PFSK-1 (cell line): ENCODE measurements around the gene PLEK.
A peak's percentile ranks its signal among the peaks of the same experiment; 100 is the strongest.

Experiments
- FOXP2 ChIP-seq: optimal IDR thresholded peaks from 2 replicates; pipeline ENCODE3; 2011; ENCODE audit warnings: borderline replicate concordance, control low read depth, inconsistent platforms; ENCODE audit not compliant: insufficient read depth; ENCODE audit errors: extremely low read length, extremely low read depth
- POLR2AphosphoS5 ChIP-seq: IDR thresholded peaks from 2 replicates; pipeline ENCODE4 v1.6.1; 2012; ENCODE audit warnings: low read depth, mild to moderate bottlenecking, control low read depth, low read length, moderate library complexity
- SIN3A ChIP-seq: IDR thresholded peaks from 2 replicates; pipeline ENCODE4 v1.6.1; 2012; ENCODE audit warnings: mild to moderate bottlenecking, low read length, moderate library complexity, borderline replicate concordance; ENCODE audit not compliant: insufficient read depth
- TAF1 ChIP-seq: IDR thresholded peaks from 2 replicates; pipeline ENCODE4 v1.6.1; 2012; ENCODE audit warnings: low read length, control low read depth, borderline replicate concordance; ENCODE audit not compliant: insufficient read depth
- TF ChIP-seq, protein P1 (sequence below), 2 experiments: IDR thresholded peaks; 2 replicates each; pipeline versions ENCODE4 v1.6.1 to v1.8.0; 2011 to 2012; ENCODE audit warnings: low read depth in 2 of 2, low read length in 2 of 2, control low read depth in 1 of 2, inconsistent platforms in 1 of 2, mild to moderate bottlenecking in 1 of 2, moderate library complexity in 1 of 2; ENCODE audit not compliant: insufficient read depth in 1 of 2

The PLEK gene

DNA sequence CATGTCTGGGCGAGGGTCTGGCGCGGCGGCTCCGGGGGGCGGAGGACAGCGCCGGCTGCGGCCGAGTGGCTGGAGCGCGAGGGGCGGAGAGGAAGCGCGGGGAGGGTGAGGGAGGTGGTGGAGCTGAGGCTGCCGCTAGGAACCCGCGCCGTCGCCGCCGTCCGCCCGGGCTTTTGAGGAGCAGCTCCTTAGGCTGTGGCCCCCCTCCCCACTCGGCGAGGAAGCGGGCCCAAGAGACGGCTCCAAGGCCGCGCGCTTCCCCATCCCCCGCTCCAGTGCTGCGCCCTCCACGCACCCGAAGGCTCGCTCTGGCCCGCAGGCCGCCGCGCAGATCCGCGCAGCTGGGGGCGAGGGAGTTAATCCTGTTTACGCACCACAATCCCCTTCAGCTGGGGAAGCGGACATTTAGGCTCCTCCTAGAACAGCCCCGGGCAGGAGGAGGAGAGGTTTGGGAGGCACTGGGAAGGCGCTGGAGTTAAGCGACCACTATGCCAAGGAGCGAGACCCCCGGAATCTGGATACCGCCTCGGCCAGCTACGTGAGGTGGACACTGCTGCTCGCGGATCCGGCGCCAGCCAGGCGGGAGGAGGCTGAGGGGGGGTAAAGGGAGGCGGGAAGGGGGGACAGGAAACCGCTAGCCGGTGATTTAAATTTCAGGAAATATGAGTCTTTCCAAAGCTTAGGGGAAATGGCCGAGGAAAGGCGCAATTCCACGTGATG lies 45.5 kb upstream of the PLEK start, which contains the start of gene CNRIP1:
Gene CNRIP1 (minus strand): TSS at position 552 of the 720 bp plus-strand sequence. CDS start 549 bp downstream, at position 3.
- TF ChIP-seq, protein P1, sequence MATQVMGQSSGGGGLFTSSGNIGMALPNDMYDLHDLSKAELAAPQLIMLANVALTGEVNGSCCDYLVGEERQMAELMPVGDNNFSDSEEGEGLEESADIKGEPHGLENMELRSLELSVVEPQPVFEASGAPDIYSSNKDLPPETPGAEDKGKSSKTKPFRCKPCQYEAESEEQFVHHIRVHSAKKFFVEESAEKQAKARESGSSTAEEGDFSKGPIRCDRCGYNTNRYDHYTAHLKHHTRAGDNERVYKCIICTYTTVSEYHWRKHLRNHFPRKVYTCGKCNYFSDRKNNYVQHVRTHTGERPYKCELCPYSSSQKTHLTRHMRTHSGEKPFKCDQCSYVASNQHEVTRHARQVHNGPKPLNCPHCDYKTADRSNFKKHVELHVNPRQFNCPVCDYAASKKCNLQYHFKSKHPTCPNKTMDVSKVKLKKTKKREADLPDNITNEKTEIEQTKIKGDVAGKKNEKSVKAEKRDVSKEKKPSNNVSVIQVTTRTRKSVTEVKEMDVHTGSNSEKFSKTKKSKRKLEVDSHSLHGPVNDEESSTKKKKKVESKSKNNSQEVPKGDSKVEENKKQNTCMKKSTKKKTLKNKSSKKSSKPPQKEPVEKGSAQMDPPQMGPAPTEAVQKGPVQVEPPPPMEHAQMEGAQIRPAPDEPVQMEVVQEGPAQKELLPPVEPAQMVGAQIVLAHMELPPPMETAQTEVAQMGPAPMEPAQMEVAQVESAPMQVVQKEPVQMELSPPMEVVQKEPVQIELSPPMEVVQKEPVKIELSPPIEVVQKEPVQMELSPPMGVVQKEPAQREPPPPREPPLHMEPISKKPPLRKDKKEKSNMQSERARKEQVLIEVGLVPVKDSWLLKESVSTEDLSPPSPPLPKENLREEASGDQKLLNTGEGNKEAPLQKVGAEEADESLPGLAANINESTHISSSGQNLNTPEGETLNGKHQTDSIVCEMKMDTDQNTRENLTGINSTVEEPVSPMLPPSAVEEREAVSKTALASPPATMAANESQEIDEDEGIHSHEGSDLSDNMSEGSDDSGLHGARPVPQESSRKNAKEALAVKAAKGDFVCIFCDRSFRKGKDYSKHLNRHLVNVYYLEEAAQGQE (IDR thresholded peaks at IDR 0.05; ENCODE audit: insufficient read depth in 1 of 2, low read depth in 2 of 2, low read length in 2 of 2), result no peak
- TF ChIP-seq SIN3A (peak; percentile 56; the same call in 1 of the 2 replicates), FOXP2 (no peak), TAF1 (peak; percentile 60; the same call in 1 of the 2 replicates), POLR2AphosphoS5 (peak; percentile 66; the same call in 1 of the 2 replicates)

DNA sequence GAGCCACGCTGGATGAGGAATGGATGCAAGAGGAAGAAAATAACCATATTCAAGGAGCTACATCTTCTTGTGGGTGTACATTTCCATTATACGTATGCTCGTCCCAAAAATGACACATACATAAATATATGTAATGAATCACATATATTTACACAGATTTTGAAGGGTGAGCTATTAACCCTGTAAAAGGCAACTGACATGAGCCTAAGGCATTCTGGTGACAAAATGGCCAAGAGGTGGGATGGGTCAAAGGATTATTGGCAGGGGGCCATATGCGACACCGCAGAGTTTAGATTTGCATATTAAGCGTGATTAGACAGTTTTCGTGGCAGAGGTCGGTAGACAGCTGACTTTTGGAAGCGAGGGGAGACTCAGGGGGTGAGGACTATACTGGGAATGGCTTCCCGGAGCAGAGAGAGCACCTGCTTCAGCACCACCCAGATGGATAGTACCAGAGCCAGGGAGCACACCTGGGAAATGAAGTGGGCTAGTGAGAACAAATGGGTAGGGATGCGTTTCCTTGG lies 44.9 kb upstream of the PLEK start:
- TF ChIP-seq TAF1, result no peak
- TF ChIP-seq, protein P1 (IDR thresholded peaks at IDR 0.05; ENCODE audit: insufficient read depth in 1 of 2, low read depth in 2 of 2, low read length in 2 of 2), result peak; percentile 78 to 90
- TF ChIP-seq POLR2AphosphoS5, result no peak
- no peak for TF ChIP-seq SIN3A
- no peak for TF ChIP-seq FOXP2

DNA sequence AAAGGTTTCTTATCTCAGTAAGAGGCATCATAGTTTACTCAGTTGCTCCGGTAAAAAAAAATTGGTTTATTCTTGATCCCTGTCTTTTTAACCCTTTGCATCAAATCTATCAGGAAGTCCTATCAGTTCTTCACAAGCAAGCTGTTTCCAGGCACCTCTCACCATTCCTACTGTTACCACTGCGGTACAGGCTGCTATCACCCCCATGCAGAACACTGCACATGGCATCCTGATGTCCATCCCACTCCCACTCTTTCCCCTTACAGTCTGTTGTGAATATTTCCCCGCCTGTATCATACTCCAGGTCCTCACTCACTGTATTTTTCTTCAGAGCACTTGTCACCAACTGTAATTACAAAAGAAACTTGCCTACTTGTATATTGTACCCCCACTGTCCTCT lies 40.0 kb upstream of the PLEK start:
- no peak for TF ChIP-seq FOXP2
- TF ChIP-seq, protein P1 (IDR thresholded peaks at IDR 0.05; ENCODE audit: insufficient read depth in 1 of 2, low read depth in 2 of 2, low read length in 2 of 2), result no peak
- TF ChIP-seq SIN3A, result no peak
- TF ChIP-seq POLR2AphosphoS5, result no peak
- no peak for TF ChIP-seq TAF1

DNA sequence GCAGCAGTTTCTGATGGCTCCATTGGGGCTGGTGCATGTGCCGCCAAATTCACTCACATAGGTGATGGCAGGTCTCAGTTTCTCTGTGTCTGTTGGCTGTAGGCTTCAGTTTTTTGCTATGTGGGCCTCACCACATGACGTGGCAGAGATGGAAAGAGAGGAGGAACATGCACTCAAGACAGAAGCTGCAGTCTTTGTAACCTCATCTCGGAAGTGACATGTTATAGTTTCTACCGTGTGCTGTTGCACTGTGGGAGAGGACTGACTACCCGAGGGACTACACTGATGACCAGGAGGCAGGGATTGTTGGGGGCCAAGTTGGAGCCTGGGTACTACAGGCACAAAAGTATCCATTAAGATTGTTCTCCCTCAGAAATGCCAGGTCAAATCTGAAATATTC lies 36.2 kb upstream of the PLEK start:
- TF ChIP-seq FOXP2 (no peak), SIN3A (no peak), POLR2AphosphoS5 (no peak), TAF1 (no peak)
- TF ChIP-seq, protein P1 (IDR thresholded peaks at IDR 0.05; ENCODE audit: insufficient read depth in 1 of 2, low read depth in 2 of 2, low read length in 2 of 2), result no peak
